HL-60/S4 treated with retinoic acid at 250 ng/mL for 4 days and 3 days (cell line): Measurements from ENCODE around the gene ZNF318.
"Not testable (repeated sequence)": the region's sequence is repeated elsewhere in the genome, so short reads cannot be mapped to it uniquely, and the experiment has no call there.

Experiments used
- in situ Hi-C: fragments of 300-500 bp; cut with MboI; formaldehyde crosslinking; loops from 2 replicates; pipeline ENCODE4 v1.7.0; 2022; ENCODE audit warnings: low sequenced_read_pairs

Gene ZNF318

GRCh38 chr6:43338243-43338642, 31.2 kb downstream of the ZNF318 start:
- in situ Hi-C loops: no loop called here

GRCh38 chr6:43336382-43336781, 33.1 kb downstream of the ZNF318 start:
- in situ Hi-C loops: no loop called here

- in situ Hi-C loops: no loop called here
Observed at GRCh38 chr6:43335469-43335868, 34.0 kb downstream of the ZNF318 start.

GRCh38 chr6:43334466-43335095, 34.9 kb downstream of the ZNF318 start:
- in situ Hi-C loops: no loop called here

GRCh38 chr6:43331891-43332290, 37.6 kb downstream of the ZNF318 start:
- in situ Hi-C loops: no loop called here

GRCh38 chr6:43331470-43331869, 38.0 kb downstream of the ZNF318 start:
- in situ Hi-C loops: no loop called here

- in situ Hi-C loops: no loop called here
Observed at GRCh38 chr6:43328528-43328927, 40.9 kb downstream of the ZNF318 start.

GRCh38 chr6:43325876-43326275, 43.6 kb downstream of the ZNF318 start:
- in situ Hi-C loops: no loop called here

- in situ Hi-C loops: no loop called here
Observed at GRCh38 chr6:43318011-43318410, 51.4 kb downstream of the ZNF318 start.

GRCh38 chr6:43313813-43314212, 55.6 kb downstream of the ZNF318 start:
- in situ Hi-C loops: no loop called here

- in situ Hi-C loops: no loop called here
Observed at GRCh38 chr6:43311666-43312065, 57.8 kb downstream of the ZNF318 start.

GRCh38 chr6:43310624-43311023, 58.8 kb downstream of the ZNF318 start:
- in situ Hi-C loops: no loop called here

- in situ Hi-C loops: no loop called here
Observed at GRCh38 chr6:43310134-43310533, 59.3 kb downstream of the ZNF318 start.

- in situ Hi-C loops: no loop called here
Observed at GRCh38 chr6:43308990-43309477, 60.4 kb downstream of the ZNF318 start.

GRCh38 chr6:43308101-43308989, 61.1 kb downstream of the ZNF318 start, which contains the start of gene CRIP3:
CRIP3 (minus strand) TSS chr6:43308826; CDS start chr6:43308792, 34 bp downstream.
- in situ Hi-C loops: no loop called here

- in situ Hi-C loops: no loop called here
Observed at GRCh38 chr6:43307451-43308100, 61.9 kb downstream of the ZNF318 start.

- in situ Hi-C loops: no loop called here
Observed at GRCh38 chr6:43306086-43306485, 63.4 kb downstream of the ZNF318 start.

GRCh38 chr6:43304882-43305281, 64.6 kb downstream of the ZNF318 start:
- in situ Hi-C loops: no loop called here

GRCh38 chr6:43304361-43304760, 65.1 kb downstream of the ZNF318 start:
- in situ Hi-C loops: no loop called here

- in situ Hi-C loops: no loop called here
Observed at GRCh38 chr6:43303751-43304331, 65.6 kb downstream of the ZNF318 start.

- in situ Hi-C loops: not testable (repeated sequence)
Observed at GRCh38 chr6:43303006-43303405, 66.4 kb downstream of the ZNF318 start.
